HEK293 (cell line): ENCODE data around the gene UFD1.

Experiments used
- CTCF ChIA-PET: fragments of 350-600 bp; formaldehyde crosslinking; extraction: SDS; loops from one replicate; lab custom pipeline; 2021; ENCODE audit warnings: antibody characterized with exemption; lab: Yijun Ruan, JAX
- POLR2A ChIA-PET: fragments of 300-600 bp; formaldehyde crosslinking; extraction: SDS; loops from one replicate; lab custom pipeline; 2020; ENCODE audit warnings: antibody characterized with exemption, inconsistent platforms; lab: Yijun Ruan, JAX
- H3K27ac ChIP-seq: fragments of 200-500 bp; sonication (Bioruptor generic); 2 replicates; pipeline ENCODE4 v1.5.1; 2014; ENCODE audit warnings: low read depth, low read length, control low read depth, inconsistent platforms; ENCODE audit errors: extremely low read depth
- H3K36me3 ChIP-seq, 2 experiments: fragments of 200-500 bp in 1 of 2; sonication (Bioruptor generic) in 1 of 2; 1 replicate in 1 of 2; 2 replicates in 1 of 2; pipeline ENCODE4 v1.5.1; 2014 to 2017; ENCODE audit warnings: inconsistent platforms in 2 of 2, low read length in 2 of 2; ENCODE audit not compliant: control insufficient read depth in 2 of 2, insufficient read depth in 1 of 2
- H3K4me1 ChIP-seq: fragments of 200-500 bp; sonication (Bioruptor generic); 2 replicates; pipeline ENCODE4 v1.5.1; 2014; ENCODE audit warnings: mild to moderate bottlenecking, low read length, inconsistent platforms; ENCODE audit not compliant: control insufficient read depth, insufficient read depth
- H3K4me3 ChIP-seq: 2 replicates; pipeline ENCODE4 v1.5.1; 2011; ENCODE audit warnings: low read depth, mild to moderate bottlenecking, control low read depth, low read length, moderate library complexity
- H3K9me3 ChIP-seq: fragments of 200-500 bp; sonication (Bioruptor generic); 2 replicates; pipeline ENCODE4 v1.5.1; 2014; ENCODE audit warnings: low read depth, low read length, inconsistent platforms; ENCODE audit not compliant: control insufficient read depth, insufficient read depth
- CTCF ChIP-seq: fragments of 450-650 bp; formaldehyde crosslinking; IDR thresholded peaks from 2 replicates; pipeline ENCODE4 v1.5.1; 2016; ENCODE audit warnings: missing biosample characterization, missing genetic modification characterization
- EGR2 ChIP-seq: fragments of 450-650 bp; formaldehyde crosslinking; IDR thresholded peaks from 2 replicates; pipeline ENCODE4 v1.5.1; 2016; ENCODE audit warnings: low read depth, missing biosample characterization, missing genetic modification characterization
- HOXC10 ChIP-seq: sonication (generic); formaldehyde crosslinking; IDR thresholded peaks from 2 replicates; pipeline ENCODE4 v1.8.1; 2023; ENCODE audit warnings: mild to moderate bottlenecking, missing genetic modification reagents
- SALL2 ChIP-seq: fragments of 450-650 bp; formaldehyde crosslinking; IDR thresholded peaks from 2 replicates; pipeline ENCODE4 v1.5.0; 2017; ENCODE audit warnings: missing biosample characterization, mild to moderate bottlenecking, missing genetic modification characterization, borderline replicate concordance
- SP2 ChIP-seq: fragments of 450-650 bp; formaldehyde crosslinking; IDR thresholded peaks from 2 replicates; pipeline ENCODE4 v1.5.1; 2016; ENCODE audit warnings: missing biosample characterization, missing genetic modification characterization
- WT1 ChIP-seq: fragments of 450-650 bp; formaldehyde crosslinking; IDR thresholded peaks from 2 replicates; pipeline ENCODE4 v1.5.1; 2016; ENCODE audit warnings: missing biosample characterization, missing genetic modification characterization
- ZNF132 ChIP-seq: fragments of 450-650 bp; formaldehyde crosslinking; IDR thresholded peaks from 2 replicates; pipeline ENCODE4 v1.5.1; 2017; ENCODE audit warnings: missing biosample characterization, missing genetic modification characterization, borderline replicate concordance
- ZNF169 ChIP-seq: fragments of 450-650 bp; formaldehyde crosslinking; IDR thresholded peaks from 2 replicates; pipeline ENCODE4 v1.5.1; 2016; ENCODE audit warnings: missing biosample characterization, missing genetic modification characterization
- ZNF174 ChIP-seq: fragments of 450-650 bp; formaldehyde crosslinking; IDR thresholded peaks from 2 replicates; pipeline ENCODE4 v1.5.0; 2017; ENCODE audit warnings: missing biosample characterization, mild to moderate bottlenecking, missing genetic modification characterization
- ZNF184 ChIP-seq: fragments of 450-650 bp; IDR thresholded peaks from 2 replicates; pipeline ENCODE4 v1.5.1; 2018; ENCODE audit warnings: missing biosample characterization, mild to moderate bottlenecking, missing genetic modification characterization
- ZNF292 ChIP-seq: fragments of 450-650 bp; formaldehyde crosslinking; IDR thresholded peaks from 2 replicates; pipeline ENCODE4 v1.5.1; 2016; ENCODE audit warnings: low read depth, missing biosample characterization, missing genetic modification characterization, borderline replicate concordance
- ZNF37A ChIP-seq: fragments of 450-650 bp; IDR thresholded peaks from 2 replicates; pipeline ENCODE4 v1.5.1; 2018; ENCODE audit warnings: missing biosample characterization, missing genetic modification characterization
- ZNF394 ChIP-seq: fragments of 450-650 bp; formaldehyde crosslinking; IDR thresholded peaks from 2 replicates; pipeline ENCODE4 v1.5.1; 2016; ENCODE audit warnings: missing biosample characterization, missing genetic modification characterization, mild to moderate bottlenecking, moderate library complexity, borderline replicate concordance
- ZNF48 ChIP-seq: fragments of 450-650 bp; formaldehyde crosslinking; IDR thresholded peaks from 2 replicates; pipeline ENCODE4 v1.5.1; 2016; ENCODE audit warnings: missing biosample characterization, missing genetic modification characterization
- ZNF514 ChIP-seq: fragments of 450-650 bp; formaldehyde crosslinking; IDR thresholded peaks from 2 replicates; pipeline ENCODE4 v1.5.1; 2016; ENCODE audit warnings: missing biosample characterization, missing genetic modification characterization
- ZNF621 ChIP-seq: fragments of 450-650 bp; formaldehyde crosslinking; IDR thresholded peaks from 2 replicates; pipeline ENCODE4 v1.5.1; 2017; ENCODE audit warnings: missing biosample characterization, missing genetic modification characterization
- ZNF626 ChIP-seq: fragments of 450-650 bp; sonication (Bioruptor Pico); formaldehyde crosslinking; IDR thresholded peaks from 2 replicates; pipeline ENCODE4 v1.5.1; 2018; ENCODE audit warnings: missing biosample characterization, missing genetic modification characterization, inconsistent platforms
- ZNF639 ChIP-seq: fragments of 450-650 bp; formaldehyde crosslinking; IDR thresholded peaks from 2 replicates; pipeline ENCODE4 v1.5.1; 2016; ENCODE audit warnings: missing biosample characterization, missing genetic modification characterization
- ZNF645 ChIP-seq: fragments of 450-650 bp; formaldehyde crosslinking; IDR thresholded peaks from 2 replicates; pipeline ENCODE4; 2016; ENCODE audit warnings: missing biosample characterization, missing genetic modification characterization
- ZNF701 ChIP-seq: fragments of 450-650 bp; formaldehyde crosslinking; IDR thresholded peaks from 2 replicates; pipeline ENCODE4 v1.5.1; 2016; ENCODE audit warnings: missing biosample characterization, missing genetic modification characterization
- ZNF707 ChIP-seq: fragments of 450-650 bp; formaldehyde crosslinking; IDR thresholded peaks from 2 replicates; pipeline ENCODE4 v1.5.1; 2016; ENCODE audit warnings: missing biosample characterization, missing genetic modification characterization
- ZNF837 ChIP-seq: fragments of 450-650 bp; formaldehyde crosslinking; IDR thresholded peaks from 2 replicates; pipeline ENCODE4 v1.5.1; 2016; ENCODE audit warnings: missing biosample characterization, missing genetic modification characterization
- ZNF843 ChIP-seq: fragments of 450-650 bp; formaldehyde crosslinking; IDR thresholded peaks from 2 replicates; pipeline ENCODE4 v1.5.1; 2016; ENCODE audit warnings: missing biosample characterization, missing genetic modification characterization
- TF ChIP-seq, protein P1 (sequence below): fragments of 450-650 bp; formaldehyde crosslinking; IDR thresholded peaks from 2 replicates; pipeline ENCODE4 v1.5.0; 2017; ENCODE audit warnings: missing biosample characterization, missing genetic modification characterization, borderline replicate concordance
- TF ChIP-seq, protein P2 (sequence below): fragments of 450-650 bp; IDR thresholded peaks from 2 replicates; pipeline ENCODE4 v1.5.1; 2018; ENCODE audit warnings: missing biosample characterization, mild to moderate bottlenecking, missing genetic modification characterization

Gene UFD1

GRCh38 chr22:19419086-19419463 is 59.9 kb downstream of the UFD1 start:
- no peaks in the 10 kb centered on the region for H3K4me1 ChIP-seq
- no peak overlapping the region for H3K27ac ChIP-seq
- POLR2A ChIA-PET: no interaction called here
- CTCF ChIA-PET: no interaction called here
- no peaks in the 10 kb centered on the region for H3K9me3 ChIP-seq
- TF ChIP-seq ZNF394: no peak
- TF ChIP-seq ZNF626 (tag by site-specific recombination): no peak
- no peak for TF ChIP-seq SP2 (tag by site-specific recombination)
- no peak for TF ChIP-seq SALL2 (tag by site-specific recombination)
- no peak for TF ChIP-seq ZNF174 (tag by site-specific recombination)
- TF ChIP-seq HOXC10 (CRISPR knock-in tag): no peak
- no peak for TF ChIP-seq EGR2 (tag by site-specific recombination)
- TF ChIP-seq, protein P1, sequence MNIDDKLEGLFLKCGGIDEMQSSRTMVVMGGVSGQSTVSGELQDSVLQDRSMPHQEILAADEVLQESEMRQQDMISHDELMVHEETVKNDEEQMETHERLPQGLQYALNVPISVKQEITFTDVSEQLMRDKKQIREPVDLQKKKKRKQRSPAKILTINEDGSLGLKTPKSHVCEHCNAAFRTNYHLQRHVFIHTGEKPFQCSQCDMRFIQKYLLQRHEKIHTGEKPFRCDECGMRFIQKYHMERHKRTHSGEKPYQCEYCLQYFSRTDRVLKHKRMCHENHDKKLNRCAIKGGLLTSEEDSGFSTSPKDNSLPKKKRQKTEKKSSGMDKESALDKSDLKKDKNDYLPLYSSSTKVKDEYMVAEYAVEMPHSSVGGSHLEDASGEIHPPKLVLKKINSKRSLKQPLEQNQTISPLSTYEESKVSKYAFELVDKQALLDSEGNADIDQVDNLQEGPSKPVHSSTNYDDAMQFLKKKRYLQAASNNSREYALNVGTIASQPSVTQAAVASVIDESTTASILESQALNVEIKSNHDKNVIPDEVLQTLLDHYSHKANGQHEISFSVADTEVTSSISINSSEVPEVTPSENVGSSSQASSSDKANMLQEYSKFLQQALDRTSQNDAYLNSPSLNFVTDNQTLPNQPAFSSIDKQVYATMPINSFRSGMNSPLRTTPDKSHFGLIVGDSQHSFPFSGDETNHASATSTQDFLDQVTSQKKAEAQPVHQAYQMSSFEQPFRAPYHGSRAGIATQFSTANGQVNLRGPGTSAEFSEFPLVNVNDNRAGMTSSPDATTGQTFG (tag by site-specific recombination): no peak
- no peak for TF ChIP-seq ZNF37A (tag by site-specific recombination)
- no peak for TF ChIP-seq ZNF645 (tag by site-specific recombination)
- TF ChIP-seq CTCF: no peak
- TF ChIP-seq ZNF184 (tag by site-specific recombination): no peak
- TF ChIP-seq ZNF707 (tag by site-specific recombination): no peak
- no peak for TF ChIP-seq WT1 (tag by site-specific recombination)
- no peak for TF ChIP-seq ZNF837 (tag by site-specific recombination)
- no peak for TF ChIP-seq ZNF701 (tag by site-specific recombination)
- H3K36me3 ChIP-seq: no peaks in the 10 kb centered on the region
- H3K4me3 ChIP-seq: no peak overlapping the region

DNA sequence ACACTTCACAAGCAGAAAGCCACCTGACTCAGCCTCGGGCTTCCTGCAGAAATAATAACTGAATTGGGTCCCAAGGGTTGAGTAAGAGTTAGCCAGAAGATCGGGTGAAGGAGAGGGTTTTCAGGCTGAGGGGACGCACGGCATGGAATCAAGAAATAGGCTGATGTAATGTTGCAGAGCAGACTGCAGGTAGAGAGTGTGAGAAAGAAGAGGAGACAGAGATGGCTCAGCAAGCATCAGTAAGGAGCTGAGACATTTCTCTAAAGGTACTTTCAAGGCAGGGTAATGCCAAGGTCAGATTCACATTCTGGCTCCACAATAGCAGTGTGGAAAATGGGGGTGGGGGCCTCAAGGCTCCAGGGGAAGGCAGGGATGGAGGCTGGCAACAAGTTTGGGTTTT is 66.1 kb downstream of the UFD1 start:
- TF ChIP-seq ZNF169 (tag by site-specific recombination) (no peak), ZNF514 (tag by site-specific recombination) (no peak), ZNF132 (no peak), ZNF292 (no peak), ZNF621 (tag by site-specific recombination) (no peak), ZNF48 (tag by site-specific recombination) (no peak), ZNF843 (no peak), ZNF639 (tag by site-specific recombination) (no peak)
- TF ChIP-seq, protein P2, sequence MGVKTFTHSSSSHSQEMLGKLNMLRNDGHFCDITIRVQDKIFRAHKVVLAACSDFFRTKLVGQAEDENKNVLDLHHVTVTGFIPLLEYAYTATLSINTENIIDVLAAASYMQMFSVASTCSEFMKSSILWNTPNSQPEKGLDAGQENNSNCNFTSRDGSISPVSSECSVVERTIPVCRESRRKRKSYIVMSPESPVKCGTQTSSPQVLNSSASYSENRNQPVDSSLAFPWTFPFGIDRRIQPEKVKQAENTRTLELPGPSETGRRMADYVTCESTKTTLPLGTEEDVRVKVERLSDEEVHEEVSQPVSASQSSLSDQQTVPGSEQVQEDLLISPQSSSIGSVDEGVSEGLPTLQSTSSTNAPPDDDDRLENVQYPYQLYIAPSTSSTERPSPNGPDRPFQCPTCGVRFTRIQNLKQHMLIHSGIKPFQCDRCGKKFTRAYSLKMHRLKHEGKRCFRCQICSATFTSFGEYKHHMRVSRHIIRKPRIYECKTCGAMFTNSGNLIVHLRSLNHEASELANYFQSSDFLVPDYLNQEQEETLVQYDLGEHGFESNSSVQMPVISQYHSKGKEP (tag by site-specific recombination): no peak
- TF ChIP-seq, all 188 proteins: peak for 0
- H3K9me3 ChIP-seq: no peaks in the 10 kb centered on the region
- H3K36me3 ChIP-seq: peaks cover 3 to 39% of the 10 kb centered on the region in 2 experiments; a peak in 2 of 3 replicates
- POLR2A ChIA-PET: interaction anchor here (1.1 kb wide), 1 partner anchor 19 kb away, joined by 3 read pairs; the partner anchor contains the start of gene MRPL40
- H3K4me1 ChIP-seq: peaks cover 9% of the 10 kb centered on the region
- no peak overlapping the region for H3K4me3 ChIP-seq
- no peak overlapping the region for H3K27ac ChIP-seq
- CTCF ChIA-PET: no interaction called here
